K562 (cell line): ENCODE measurements around the gene SATB1. TPM values are rescaled to one million over a fixed set of nuclear protein-coding genes. Genes with fewer than 3 reads are reported as not detected.

Source experiments
- ATAC-seq: fragments of 200-7000 bp; cut with Tn5 transposase; 3 replicates; pipeline ENCODE4 v1.9.1; 2020; ENCODE audit warnings: moderate library complexity
- BruUV-seq: library from RNA; stranded (reverse); fragments of 400-500 nt; replicated peaks from 2 replicates; lab custom pipeline; 2021; lab: Mats Ljungman, UMichigan
- CTCF ChIA-PET: fragments of 300-600 bp; formaldehyde crosslinking; extraction: SDS; loops from one replicate; lab custom pipeline; 2021; ENCODE audit warnings: low intra/inter-chr PET ratio; lab: Yijun Ruan, JAX
- POLR2A ChIA-PET: fragments of 300-600, 350-650 bp; sonication (Branson Sonifier 250); formaldehyde crosslinking; extraction: SDS; loops from one replicate; lab custom pipeline; 2021; ENCODE audit warnings: antibody characterized with exemption, inconsistent platforms; lab: Yijun Ruan, JAX
- DNase-seq, 4 experiments: peaks; one replicate each; pipeline versions ENCODE4 v3.0.0 to v3.0.0-alpha.2; 2011 to 2018; ENCODE audit warnings: low spot score in 3 of 4, mixed read lengths in 3 of 4; ENCODE audit errors: extremely low read depth in 1 of 4
- FAIRE-seq: peaks from 2 replicates; lab custom pipeline; 2011; peaks lifted over from hg19 to GRCh38; lab: Jason Lieb, UNC
- H2AFZ ChIP-seq: 2 replicates; pipeline ENCODE4 v1.6.0; 2011; ENCODE audit warnings: low read depth, low read length, control low read depth, inconsistent platforms
- H3K27ac ChIP-seq: fragments of 200-600 bp; 3 replicates; pipeline ENCODE4 v1.8.0; 2011; ENCODE audit warnings: low read depth, mild to moderate bottlenecking, control low read depth, inconsistent platforms, low read length, moderate library complexity, mixed read lengths; ENCODE audit errors: extremely low read depth
- H3K27me3 ChIP-seq, 2 experiments: fragments of 300-600 bp in 1 of 2; 2 replicates in 1 of 2; 3 replicates in 1 of 2; pipeline versions ENCODE4 v1.6.0 to v1.8.0; 2011; ENCODE audit warnings: inconsistent platforms in 2 of 2, low read length in 2 of 2, mild to moderate bottlenecking in 1 of 2, mixed read lengths in 1 of 2, moderate library complexity in 1 of 2; ENCODE audit not compliant: control insufficient read depth in 2 of 2, insufficient read depth in 2 of 2
- H3K36me3 ChIP-seq: fragments of 300-600 bp; 3 replicates; pipeline ENCODE4 v1.8.0; 2011; ENCODE audit warnings: mild to moderate bottlenecking, low read length, inconsistent platforms; ENCODE audit not compliant: control insufficient read depth, insufficient read depth
- H3K4me1 ChIP-seq, 2 experiments: fragments of 200-600 bp in 1 of 2; replicated peaks in 1 of 2; 2 replicates in 1 of 2; 3 replicates in 1 of 2; pipeline versions ENCODE4 v1.5.1 to v1.8.0; 2011; ENCODE audit warnings: inconsistent platforms in 2 of 2, low read length in 2 of 2, mild to moderate bottlenecking in 1 of 2, mixed read lengths in 1 of 2, moderate library complexity in 1 of 2; ENCODE audit not compliant: control insufficient read depth in 2 of 2, insufficient read depth in 2 of 2
- H3K4me2 ChIP-seq: 2 replicates; pipeline ENCODE4 v1.6.1; 2011; ENCODE audit warnings: low read length, control low read depth, inconsistent platforms, mixed read lengths; ENCODE audit not compliant: insufficient read depth
- H3K4me3 ChIP-seq: fragments of 200-600 bp; sonication (generic), shearing (Covaris generic); 2 replicates; pipeline ENCODE4 v1.5.1; 2016; ENCODE audit warnings: control low read depth, inconsistent platforms
- H3K79me2 ChIP-seq: fragments of 200-600 bp; 3 replicates; pipeline ENCODE4 v1.8.0; 2011; ENCODE audit warnings: low read length, inconsistent platforms; ENCODE audit not compliant: control insufficient read depth, insufficient read depth
- H3K9ac ChIP-seq, 2 experiments: 2 replicates each; pipeline versions ENCODE4 v1.6.0 to v1.6.1; 2011; ENCODE audit warnings: low read depth in 2 of 2, low read length in 2 of 2, control low read depth in 1 of 2, inconsistent platforms in 1 of 2, mild to moderate bottlenecking in 1 of 2, mixed read lengths in 1 of 2; ENCODE audit not compliant: insufficient read depth in 1 of 2
- H3K9me1 ChIP-seq: one replicate; pipeline ENCODE4 v1.6.0; 2011; ENCODE audit warnings: inconsistent platforms, mild to moderate bottlenecking, low read length, moderate library complexity; ENCODE audit not compliant: control insufficient read depth, insufficient read depth
- H3K9me3 ChIP-seq: replicated peaks from 2 replicates; pipeline ENCODE4 v1.5.1; 2011; ENCODE audit warnings: low read depth, low read length, inconsistent platforms; ENCODE audit not compliant: control insufficient read depth, insufficient read depth
- H4K20me1 ChIP-seq: replicated peaks from 2 replicates; pipeline ENCODE4 v1.6.1; 2011; ENCODE audit warnings: low read length, inconsistent platforms, mixed read lengths; ENCODE audit not compliant: control insufficient read depth, insufficient read depth
- ARHGAP35 ChIP-seq: fragments of 450-650 bp; IDR thresholded peaks from 2 replicates; pipeline ENCODE4 v1.6.1; 2018; ENCODE audit not compliant: partially characterized antibody
- CBFA2T3 ChIP-seq: fragments of 450-650 bp; IDR thresholded peaks from 2 replicates; pipeline ENCODE4 v1.6.1; 2017
- CBFB ChIP-seq: sonication (generic); formaldehyde crosslinking; IDR thresholded peaks from 2 replicates; pipeline ENCODE4 v1.4.0; 2020; ENCODE audit warnings: mild to moderate bottlenecking, missing genetic modification reagents
- CC2D1A ChIP-seq: fragments of 450-650 bp; IDR thresholded peaks from 2 replicates; pipeline ENCODE4 v1.6.1; 2017; ENCODE audit warnings: mild to moderate bottlenecking
- HMGN3 ChIP-seq: IDR thresholded peaks from 2 replicates; pipeline ENCODE4 v1.6.1; 2011; ENCODE audit warnings: borderline replicate concordance, low read depth, mild to moderate bottlenecking, mixed read lengths, low read length; ENCODE audit not compliant: insufficient read length; ENCODE audit errors: extremely low read depth
- MAFF ChIP-seq: IDR thresholded peaks from 2 replicates; pipeline ENCODE4 v1.6.1; 2012; ENCODE audit warnings: low read length, improper control_type of control experiment
- MCM5 ChIP-seq: fragments of 450-650 bp; IDR thresholded peaks from 2 replicates; pipeline ENCODE4 v1.6.1; 2016; ENCODE audit warnings: low read depth
- MYBL2 ChIP-seq, 2 experiments: fragments of 450-650 bp in 1 of 2; sonication (generic) in 1 of 2; formaldehyde crosslinking in 1 of 2; IDR thresholded peaks; 2 replicates each; pipeline versions ENCODE4 v1.6.1 to v1.8.1; 2017 to 2022; ENCODE audit warnings: borderline replicate concordance in 1 of 2, inconsistent platforms in 1 of 2, low read depth in 1 of 2, mild to moderate bottlenecking in 1 of 2, missing genetic modification reagents in 1 of 2, moderate library complexity in 1 of 2
- NFXL1 ChIP-seq: fragments of 450-650 bp; formaldehyde crosslinking; IDR thresholded peaks from 2 replicates; pipeline ENCODE4 v1.4.0; 2021; ENCODE audit warnings: mild to moderate bottlenecking
- PCBP2 ChIP-seq: fragments of 200-400 bp; formaldehyde crosslinking; IDR thresholded peaks from 2 replicates; pipeline ENCODE4 v1.6.1; 2018; ENCODE audit warnings: low read length, low read depth, mild to moderate bottlenecking, moderate library complexity; ENCODE audit not compliant: poor library complexity, severe bottlenecking
- SUPT5H ChIP-seq: fragments of 450-650 bp; IDR thresholded peaks from 2 replicates; pipeline ENCODE4 v1.6.1; 2016
- TAF1 ChIP-seq: IDR thresholded peaks from 2 replicates; pipeline ENCODE4 v1.6.1; 2011; ENCODE audit warnings: mild to moderate bottlenecking, low read length, moderate library complexity; ENCODE audit not compliant: insufficient read depth, control insufficient read depth, severe bottlenecking; ENCODE audit errors: extremely low read depth
- TAF15 ChIP-seq: fragments of 200-400 bp; formaldehyde crosslinking; IDR thresholded peaks from 2 replicates; pipeline ENCODE4 v1.6.1; 2017; ENCODE audit warnings: mild to moderate bottlenecking, low read depth, low read length, moderate library complexity
- TEAD1 ChIP-seq, 2 experiments: fragments of 450-650 bp in 1 of 2; sonication (generic) in 1 of 2; formaldehyde crosslinking; IDR thresholded peaks; 2 replicates each; pipeline versions ENCODE4 v1.4.0 to v1.8.0; 2020 to 2022; ENCODE audit warnings: mild to moderate bottlenecking in 2 of 2, missing genetic modification reagents in 1 of 2
- ZNF146 ChIP-seq: IDR thresholded peaks from one replicate; pipeline ENCODE4 v1.6.1; 2018; ENCODE audit warnings: missing compliant biosample characterization; ENCODE audit not compliant: unreplicated experiment
- WGBS: fragments of 100-300 bp; shearing (Covaris generic); methylation state at CpG from one replicate; pipeline ENCODE4 v1.1.6; 2016; ENCODE audit warnings: low coverage, mixed read lengths; ENCODE audit not compliant: insufficient coverage; ENCODE audit errors: missing lambda C conversion rate; 5-methylcytosine and 5-hydroxymethylcytosine counted together
- in situ Hi-C: fragments of 300-500 bp; cut with MboI; formaldehyde crosslinking; loops from 4 replicates; pipeline ENCODE4 v1.15.0; 2018; ENCODE audit warnings: inconsistent platforms, mixed read lengths
- intact Hi-C: fragments of 100-400 bp; cut with micrococcal nuclease; formaldehyde crosslinking; loops from 2 replicates; pipeline ENCODE4 v1.14.2; 2022
- polyA plus RNA-seq, 8 experiments: library from polyadenylated mRNA; depleted of rRNA in 4 of 8; stranded (reverse) in 5 of 8; unstranded in 3 of 8; fragments of >200 nt; fragmentation: Nextera tagmentation in 2 of 8; fragmentation: Illumina TruSeq in 1 of 8; extraction: Ambion mirVana in 2 of 8; extraction: Trizol in 1 of 8; gene quantifications; 2 replicates each; pipeline versions ENCODE4 v1.2.1 to v1.2.3, GENCODE V29; 2011 to 2014; ENCODE audit warnings: inconsistent platforms in 1 of 8, missing spikeins in 1 of 8
- total RNA-seq, 7 experiments: library from RNA; depleted of rRNA in 6 of 7; stranded (reverse); fragments of >200 nt in 6 of 7; fragmentation: Illumina TruSeq in 2 of 7; extraction: Trizol in 2 of 7; gene quantifications; 2 replicates each; pipeline versions ENCODE4 v1.2.1 to v1.2.3, GENCODE V29; 2011 to 2021; ENCODE audit warnings: low replicate concordance in 1 of 7
- TF ChIP-seq, protein P1 (sequence below): fragments of 150-350 bp; IDR thresholded peaks from 2 replicates; pipeline ENCODE4 v1.6.1; 2014; ENCODE audit warnings: low read depth, mild to moderate bottlenecking, low read length, borderline replicate concordance
- TF ChIP-seq, protein P2 (sequence below): fragments of 450-650 bp; IDR thresholded peaks from 2 replicates; pipeline ENCODE4 v1.6.1; 2017; ENCODE audit warnings: antibody characterized with exemption

The SATB1 gene
- total and polyA plus RNA-seq, 9 of the 15 experiments (the other 6 are each of a cell fraction or from before 2014, with no cell fraction given) = 0.03 to 2.5 (median 0.15) TPM; not detected in 1

DNA sequence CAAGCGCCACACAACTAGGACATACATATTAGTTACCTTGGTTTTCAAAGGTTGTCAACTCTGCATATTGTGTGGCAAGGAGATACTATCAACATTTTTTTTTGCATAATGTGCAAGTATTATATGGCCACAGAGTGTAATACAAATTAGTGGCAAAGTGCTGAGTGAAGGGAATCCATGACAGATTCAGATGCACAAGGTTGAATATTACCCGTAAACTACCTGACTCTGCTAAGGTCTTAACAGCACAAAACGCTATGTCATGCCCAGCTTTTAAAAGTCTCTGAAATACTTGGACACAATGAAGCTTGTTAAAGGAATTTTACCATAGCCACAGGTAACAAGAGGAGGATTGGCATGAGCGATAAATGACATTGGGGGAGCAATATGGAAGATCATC, 79.0 kb downstream of the SATB1 start:
- no peaks in the 10 kb centered on the region for H4K20me1 ChIP-seq
- H3K27me3 ChIP-seq = no peaks in the 10 kb centered on the region
- H3K9ac ChIP-seq = no peak overlapping the region
- no peaks in the 10 kb centered on the region for H3K79me2 ChIP-seq
- no peaks in the 10 kb centered on the region for H3K36me3 ChIP-seq
- no peak for FAIRE-seq
- H2AFZ ChIP-seq = no peak overlapping the region
- TF ChIP-seq TEAD1 (CRISPR knock-in tag; IDR thresholded peaks at IDR 0.05) (no peak), PCBP2 (no peak), CBFB (CRISPR knock-in tag) (no peak), CBFA2T3 (no peak), HMGN3 (no peak), MAFF (no peak), ZNF146 (CRISPR knock-in tag) (no peak), TAF15 (no peak), TAF1 (no peak), ARHGAP35 (no peak), SUPT5H (no peak), MYBL2 (IDR thresholded peaks at IDR 0.05; ENCODE audit: low read depth) (no peak), MYBL2 (CRISPR knock-in tag; IDR thresholded peaks at IDR 0.05; ENCODE audit: borderline replicate concordance) (no peak), MCM5 (no peak), NFXL1 (CRISPR knock-in tag) (no peak), CC2D1A (no peak)
- TF ChIP-seq, protein P1, sequence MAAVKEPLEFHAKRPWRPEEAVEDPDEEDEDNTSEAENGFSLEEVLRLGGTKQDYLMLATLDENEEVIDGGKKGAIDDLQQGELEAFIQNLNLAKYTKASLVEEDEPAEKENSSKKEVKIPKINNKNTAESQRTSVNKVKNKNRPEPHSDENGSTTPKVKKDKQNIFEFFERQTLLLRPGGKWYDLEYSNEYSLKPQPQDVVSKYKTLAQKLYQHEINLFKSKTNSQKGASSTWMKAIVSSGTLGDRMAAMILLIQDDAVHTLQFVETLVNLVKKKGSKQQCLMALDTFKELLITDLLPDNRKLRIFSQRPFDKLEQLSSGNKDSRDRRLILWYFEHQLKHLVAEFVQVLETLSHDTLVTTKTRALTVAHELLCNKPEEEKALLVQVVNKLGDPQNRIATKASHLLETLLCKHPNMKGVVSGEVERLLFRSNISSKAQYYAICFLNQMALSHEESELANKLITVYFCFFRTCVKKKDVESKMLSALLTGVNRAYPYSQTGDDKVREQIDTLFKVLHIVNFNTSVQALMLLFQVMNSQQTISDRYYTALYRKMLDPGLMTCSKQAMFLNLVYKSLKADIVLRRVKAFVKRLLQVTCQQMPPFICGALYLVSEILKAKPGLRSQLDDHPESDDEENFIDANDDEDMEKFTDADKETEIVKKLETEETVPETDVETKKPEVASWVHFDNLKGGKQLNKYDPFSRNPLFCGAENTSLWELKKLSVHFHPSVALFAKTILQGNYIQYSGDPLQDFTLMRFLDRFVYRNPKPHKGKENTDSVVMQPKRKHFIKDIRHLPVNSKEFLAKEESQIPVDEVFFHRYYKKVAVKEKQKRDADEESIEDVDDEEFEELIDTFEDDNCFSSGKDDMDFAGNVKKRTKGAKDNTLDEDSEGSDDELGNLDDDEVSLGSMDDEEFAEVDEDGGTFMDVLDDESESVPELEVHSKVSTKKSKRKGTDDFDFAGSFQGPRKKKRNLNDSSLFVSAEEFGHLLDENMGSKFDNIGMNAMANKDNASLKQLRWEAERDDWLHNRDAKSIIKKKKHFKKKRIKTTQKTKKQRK = no peak
- TF ChIP-seq, protein P2, sequence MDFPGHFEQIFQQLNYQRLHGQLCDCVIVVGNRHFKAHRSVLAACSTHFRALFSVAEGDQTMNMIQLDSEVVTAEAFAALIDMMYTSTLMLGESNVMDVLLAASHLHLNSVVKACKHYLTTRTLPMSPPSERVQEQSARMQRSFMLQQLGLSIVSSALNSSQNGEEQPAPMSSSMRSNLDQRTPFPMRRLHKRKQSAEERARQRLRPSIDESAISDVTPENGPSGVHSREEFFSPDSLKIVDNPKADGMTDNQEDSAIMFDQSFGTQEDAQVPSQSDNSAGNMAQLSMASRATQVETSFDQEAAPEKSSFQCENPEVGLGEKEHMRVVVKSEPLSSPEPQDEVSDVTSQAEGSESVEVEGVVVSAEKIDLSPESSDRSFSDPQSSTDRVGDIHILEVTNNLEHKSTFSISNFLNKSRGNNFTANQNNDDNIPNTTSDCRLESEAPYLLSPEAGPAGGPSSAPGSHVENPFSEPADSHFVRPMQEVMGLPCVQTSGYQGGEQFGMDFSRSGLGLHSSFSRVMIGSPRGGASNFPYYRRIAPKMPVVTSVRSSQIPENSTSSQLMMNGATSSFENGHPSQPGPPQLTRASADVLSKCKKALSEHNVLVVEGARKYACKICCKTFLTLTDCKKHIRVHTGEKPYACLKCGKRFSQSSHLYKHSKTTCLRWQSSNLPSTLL = no peak
- TF ChIP-seq, all 486 proteins: peak for 0
- Histone ChIP-seq H3K4me3 (no peak overlapping the region), H3K4me1 (no peaks in the 10 kb centered on the region), H3K9me3 (no peaks in the 10 kb centered on the region), H3K4me2 (no peak overlapping the region), H3K27ac (no peak overlapping the region), H3K9me1 (no peaks in the 10 kb centered on the region)
- POLR2A ChIA-PET = no interaction called here
- WGBS = 2% methylated on average over 4 of the region's 4 CpGs
- ATAC-seq (no peak), DNase-seq (no peak)
- CTCF ChIA-PET = no interaction called here
- no TSS peak for BruUV-seq
- in situ Hi-C loops (no loop called here), intact Hi-C loops (no loop called here)
